SK-N-SH treated with all-trans-retinoic acid at 6 μM for 48 hours (cell line): ENCODE measurements around the gene PRTFDC1.

ENCODE experiments used
- CREB5 ChIP-seq: fragments of 250-450 bp; sonication (Bioruptor Pico); IDR thresholded peaks from 2 replicates; pipeline ENCODE4 v1.5.1; 2020; ENCODE audit warnings: low read depth, mild to moderate bottlenecking, moderate library complexity
- ESRRG ChIP-seq: fragments of 250-450 bp; sonication (Bioruptor Pico); IDR thresholded peaks from 2 replicates; pipeline ENCODE4 v1.6.1; 2021; ENCODE audit warnings: mild to moderate bottlenecking
- OSR1 ChIP-seq: fragments of 250-450 bp; sonication (Bioruptor Pico); IDR thresholded peaks from 2 replicates; pipeline ENCODE4 v1.8.0; 2022; ENCODE audit warnings: moderate library complexity, mild to moderate bottlenecking, inconsistent platforms
- TCF4 ChIP-seq: fragments of 250-450 bp; sonication (Bioruptor Pico); IDR thresholded peaks from 2 replicates; pipeline ENCODE4 v1.8.0; 2021; ENCODE audit warnings: mild to moderate bottlenecking, moderate library complexity, borderline replicate concordance
- ZC3H10 ChIP-seq: fragments of 250-450 bp; sonication (Bioruptor Pico); IDR thresholded peaks from 2 replicates; pipeline ENCODE4 v1.5.1; 2021; ENCODE audit warnings: mild to moderate bottlenecking, moderate library complexity
- ZFP3 ChIP-seq: fragments of 250-450 bp; sonication (Bioruptor Pico); IDR thresholded peaks from 2 replicates; pipeline ENCODE4 v1.5.0; 2020; ENCODE audit warnings: mild to moderate bottlenecking, moderate library complexity

DNA sequence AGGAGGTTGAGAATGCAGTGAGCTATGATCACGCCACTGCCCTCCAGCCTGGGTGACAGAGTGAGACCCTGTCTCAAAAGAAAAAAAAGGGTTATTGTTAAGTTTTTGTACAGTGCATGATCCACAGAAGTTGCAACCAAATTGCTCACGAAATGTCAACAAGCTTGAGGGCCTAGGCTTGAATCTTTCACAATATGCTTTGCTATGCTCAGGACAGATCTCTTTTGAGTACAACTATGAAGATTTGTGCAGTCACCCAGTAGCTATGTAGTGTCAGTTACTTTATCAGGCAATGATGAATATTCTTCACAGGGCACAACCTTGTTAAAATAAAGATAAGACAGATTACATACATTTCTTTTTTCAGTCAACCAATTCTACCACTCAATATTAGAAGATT, 109.2 kb downstream of the PRTFDC1 start:
- no peak for TF ChIP-seq ZFP3 (CRISPR knock-in tag)
- TF ChIP-seq TCF4 (CRISPR knock-in tag), result no peak
- no peak for TF ChIP-seq OSR1 (CRISPR knock-in tag)
- no peak for TF ChIP-seq ZC3H10
- no peak for TF ChIP-seq ESRRG (CRISPR knock-in tag)
- no peak for TF ChIP-seq CREB5
